IPS DF 4.7 (cell line): Measurements from ENCODE around the gene SOX8.
"Not testable (repeated sequence)": the region's sequence is repeated elsewhere in the genome, so short reads cannot be mapped to it uniquely, and the experiment has no call there.

Experiments used
- DNase-seq: peaks from one replicate; pipeline ENCODE4 v3.0.0-alpha.2; 2013; ENCODE audit warnings: low spot score; ENCODE audit errors: extremely low read depth

Gene SOX8

DNA sequence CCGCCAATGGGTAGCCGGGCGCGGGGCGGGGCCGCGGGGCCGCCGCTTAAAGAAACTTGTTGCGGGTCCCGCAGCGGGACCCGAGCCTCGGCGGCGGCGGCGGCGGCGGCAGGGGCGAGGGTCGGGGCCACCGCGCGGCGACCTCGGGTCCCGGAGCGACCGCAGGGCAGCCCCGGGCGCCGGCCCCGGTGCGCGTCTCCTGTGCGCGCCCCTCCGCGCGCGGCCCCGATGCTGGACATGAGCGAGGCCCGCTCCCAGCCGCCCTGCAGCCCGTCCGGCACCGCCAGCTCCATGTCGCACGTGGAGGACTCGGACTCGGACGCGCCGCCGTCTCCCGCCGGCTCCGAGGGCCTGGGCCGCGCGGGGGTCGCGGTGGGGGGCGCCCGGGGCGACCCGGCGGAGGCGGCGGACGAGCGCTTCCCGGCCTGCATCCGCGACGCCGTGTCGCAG lies at the start of gene SOX8:
Gene SOX8, plus strand, starts transcription at position 76 of the 450 bp plus-strand sequence. Its CDS starts 153 bp downstream, at position 229.
- no peak for DNase-seq

- DNase-seq, result no peak
Observed at GRCh38 chr16:932831-933330, 48.7 kb upstream of the SOX8 start.

DNA sequence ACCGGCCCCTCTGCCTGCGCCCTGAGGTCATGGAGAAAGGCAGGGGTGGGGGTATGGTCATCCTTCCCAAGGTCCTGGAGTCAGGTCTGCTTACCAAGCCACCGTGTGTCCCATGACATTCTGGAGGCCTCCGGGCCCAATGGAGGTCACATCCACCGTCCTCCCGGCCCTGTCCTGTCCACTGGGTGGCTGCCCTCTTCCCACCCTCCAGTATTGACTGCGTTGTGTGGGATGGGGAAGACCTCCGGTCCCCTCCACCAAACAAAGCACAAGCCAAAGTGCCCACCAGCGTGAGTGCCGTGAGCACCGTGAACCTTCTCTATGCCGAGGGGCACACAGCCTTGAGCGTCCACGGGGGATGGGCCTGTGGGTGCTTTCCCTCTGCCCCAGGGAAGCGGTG lies 48.0 kb upstream of the SOX8 start:
- DNase-seq, result no peak

- DNase-seq, result no peak
Observed at GRCh38 chr16:934178-934577, 47.4 kb upstream of the SOX8 start.

DNA sequence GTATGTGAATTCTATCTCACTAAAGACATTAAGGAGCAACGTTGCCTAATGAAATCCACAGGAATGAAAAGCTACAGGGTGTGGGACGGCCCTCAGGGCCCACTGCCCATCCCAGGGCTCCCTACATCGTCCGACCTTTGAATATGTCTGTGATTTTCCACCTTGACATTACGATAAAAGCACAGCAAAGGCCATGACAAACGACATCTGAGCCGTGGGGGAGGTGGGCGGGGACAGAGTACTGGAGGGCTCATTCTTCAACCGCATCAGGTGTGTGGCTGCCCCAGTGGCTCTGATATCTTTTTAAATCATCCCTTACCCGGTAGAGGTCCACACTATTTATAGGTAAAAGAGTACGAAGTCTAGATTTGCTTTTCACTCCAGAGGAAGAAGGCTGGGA lies 45.9 kb upstream of the SOX8 start:
- no peak for DNase-seq

DNA sequence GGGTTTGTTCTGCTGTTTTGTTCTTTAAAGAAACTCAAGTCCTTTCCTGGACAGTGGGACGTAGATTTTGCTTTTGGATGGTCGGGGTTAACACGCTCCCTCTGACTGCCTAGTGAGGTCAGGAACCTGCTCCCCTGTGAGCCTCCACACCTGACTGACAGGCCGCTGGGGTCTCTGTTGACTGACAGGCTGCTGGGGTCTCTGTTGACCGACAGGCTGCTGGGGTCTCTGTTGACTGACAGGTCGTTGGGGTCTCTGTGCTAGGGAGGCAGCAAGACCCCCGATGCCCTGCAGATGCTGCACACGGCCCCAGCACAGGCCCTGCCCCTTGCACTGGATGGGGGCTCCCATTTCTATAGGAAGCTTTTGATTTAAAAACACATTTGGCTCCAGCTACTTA lies 44.3 kb upstream of the SOX8 start:
- no peak for DNase-seq

DNA sequence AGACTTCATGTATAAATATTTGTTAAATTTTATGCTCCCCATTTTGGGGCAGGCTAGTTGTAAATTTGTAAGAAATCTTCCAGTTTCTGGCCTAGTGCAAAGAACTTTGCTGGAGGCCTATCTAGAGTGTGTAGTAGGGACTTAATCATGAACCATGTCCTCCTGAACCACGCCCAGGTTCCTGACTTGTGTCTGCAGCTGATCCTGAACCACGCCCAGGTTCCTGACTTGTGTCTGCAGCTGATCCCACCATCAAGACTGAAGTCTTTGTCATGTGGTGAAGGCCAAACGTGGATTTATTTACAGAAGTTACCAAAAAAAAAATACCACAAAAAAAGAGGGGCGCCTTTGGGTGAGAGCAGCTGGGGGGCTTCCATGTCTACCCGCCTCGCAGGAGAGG lies 43.8 kb upstream of the SOX8 start:
- no peak for DNase-seq

DNA sequence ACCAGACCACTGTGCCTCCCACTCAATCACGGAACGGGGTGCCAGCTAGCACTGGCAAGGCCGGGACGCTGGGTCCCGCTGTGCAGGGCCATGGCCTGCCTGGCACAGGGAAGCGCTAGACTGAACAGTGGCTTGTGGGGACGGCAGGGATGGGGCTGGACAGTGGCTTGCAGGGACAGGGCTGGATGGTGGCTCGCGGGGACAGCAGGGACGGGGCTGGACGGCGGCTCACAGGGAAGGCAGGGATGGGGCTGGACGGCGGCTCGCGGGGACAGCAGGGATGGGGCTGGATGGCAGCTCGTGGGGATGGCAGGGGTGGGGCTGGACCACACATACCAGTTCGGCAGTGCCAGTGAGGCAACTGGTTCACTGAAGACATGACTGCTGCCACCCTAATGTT lies 43.4 kb upstream of the SOX8 start:
- no peak for DNase-seq

- DNase-seq, result no peak
Observed at GRCh38 chr16:938752-939151, 42.8 kb upstream of the SOX8 start.

GRCh38 chr16:939311-939710 lies 42.3 kb upstream of the SOX8 start:
- DNase-seq, result no peak

DNA sequence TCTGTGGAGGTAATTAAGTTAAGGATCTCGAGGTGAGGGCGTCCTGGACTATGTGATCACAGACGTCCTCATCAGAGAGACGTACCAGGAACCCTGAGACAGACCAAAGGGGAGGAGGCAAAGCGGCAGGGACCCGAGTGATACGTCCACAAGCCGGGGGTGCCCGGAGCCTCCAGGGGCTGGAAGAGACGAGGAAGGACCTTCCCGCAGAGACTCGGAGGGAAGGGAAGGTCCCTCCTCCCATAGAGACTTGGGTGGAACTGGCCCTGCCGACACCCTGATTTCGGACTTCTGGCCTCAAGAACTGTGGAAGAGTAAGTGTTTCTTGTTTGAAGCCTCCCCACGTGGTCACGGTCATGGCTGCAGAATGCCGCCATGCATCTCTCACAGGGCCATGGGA lies 41.6 kb upstream of the SOX8 start:
- no peak for DNase-seq

DNA sequence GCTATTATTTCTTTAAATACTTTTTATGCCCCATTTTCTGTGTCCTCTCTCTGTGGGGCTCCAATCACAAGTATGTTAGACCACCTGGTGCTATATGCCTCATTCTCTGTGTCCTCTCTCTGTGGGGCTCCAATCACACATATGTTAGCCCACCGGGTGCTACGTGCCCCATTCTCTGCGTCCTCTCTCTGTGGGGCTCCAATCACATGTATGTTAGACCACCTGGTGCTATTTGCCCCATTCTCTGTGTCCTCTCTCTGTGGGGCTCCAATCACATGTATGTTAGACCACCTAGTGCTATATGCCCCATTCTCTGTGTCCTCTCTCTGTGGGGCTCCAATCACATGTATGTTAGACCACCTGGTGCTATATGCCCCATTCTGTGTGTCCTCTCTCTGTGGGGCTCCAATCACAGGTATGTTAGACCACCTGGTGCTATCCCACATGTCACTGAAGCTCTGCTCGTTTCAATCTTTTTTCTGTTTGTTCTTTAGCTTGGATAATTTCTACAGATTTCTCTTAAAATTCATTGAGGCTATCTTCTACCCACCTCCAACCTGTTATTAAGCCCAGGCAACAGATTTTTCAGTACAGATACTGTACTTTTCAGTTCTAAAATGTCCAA lies 39.0 kb upstream of the SOX8 start:
- DNase-seq, result no peak

GRCh38 chr16:943971-944370 lies 37.6 kb upstream of the SOX8 start:
- no peak for DNase-seq

DNA sequence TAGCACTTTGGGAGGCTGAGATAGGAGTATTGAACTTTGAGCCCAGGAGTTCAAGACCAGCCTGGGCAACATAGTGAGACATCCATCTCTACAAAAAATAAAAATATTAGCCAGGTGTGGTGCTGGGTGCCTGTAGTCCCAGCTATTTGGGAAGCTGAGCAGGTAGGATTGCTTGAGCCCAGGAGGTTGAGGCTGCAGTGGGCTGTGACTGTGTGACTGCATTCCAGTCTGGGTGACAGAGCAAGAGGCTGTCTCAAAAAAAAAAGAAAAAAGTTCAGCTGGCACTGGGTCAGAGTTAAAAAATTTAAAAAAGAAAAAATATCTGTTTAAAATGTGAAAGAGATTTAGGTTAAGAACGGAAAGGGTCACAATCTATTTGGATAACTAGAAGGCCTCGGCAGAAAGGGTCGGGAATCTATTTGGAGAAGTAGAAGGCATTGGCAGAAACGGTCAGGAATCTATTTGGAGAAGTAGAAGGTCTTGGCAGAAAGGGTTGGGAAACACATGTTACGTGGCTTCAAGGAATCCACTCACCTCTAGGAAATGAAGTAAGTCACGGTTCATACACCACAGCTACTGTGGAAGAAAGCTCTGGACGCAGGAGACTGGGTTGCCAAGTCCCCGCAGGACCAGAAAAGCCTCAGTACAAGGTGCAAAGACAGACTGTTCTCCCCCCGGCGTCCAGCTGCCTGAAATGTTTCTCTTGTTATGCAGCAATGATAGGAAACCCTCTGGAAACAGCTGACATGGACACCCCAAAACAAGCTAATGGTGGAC lies 36.1 kb upstream of the SOX8 start:
- no peak for DNase-seq

DNA sequence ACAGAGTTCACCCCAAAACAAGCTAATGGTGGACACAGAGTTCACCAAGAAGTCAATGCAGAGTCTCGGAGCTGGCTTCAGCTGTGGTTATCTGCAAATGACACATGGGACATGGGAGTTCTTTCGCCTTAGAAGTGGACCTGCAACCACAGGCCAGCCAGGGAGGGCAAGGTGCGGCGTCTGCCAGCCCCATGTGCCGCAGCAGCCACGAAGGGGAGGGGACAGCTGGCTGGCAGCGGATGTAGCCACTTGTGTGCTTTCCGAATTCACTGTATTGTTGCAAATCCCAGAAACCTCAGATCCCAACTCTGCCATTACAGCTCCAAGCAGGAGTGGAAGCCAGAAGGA lies 35.5 kb upstream of the SOX8 start:
- DNase-seq, result no peak

GRCh38 chr16:947255-947921 lies 34.2 kb upstream of the SOX8 start:
- DNase-seq, result no peak

DNA sequence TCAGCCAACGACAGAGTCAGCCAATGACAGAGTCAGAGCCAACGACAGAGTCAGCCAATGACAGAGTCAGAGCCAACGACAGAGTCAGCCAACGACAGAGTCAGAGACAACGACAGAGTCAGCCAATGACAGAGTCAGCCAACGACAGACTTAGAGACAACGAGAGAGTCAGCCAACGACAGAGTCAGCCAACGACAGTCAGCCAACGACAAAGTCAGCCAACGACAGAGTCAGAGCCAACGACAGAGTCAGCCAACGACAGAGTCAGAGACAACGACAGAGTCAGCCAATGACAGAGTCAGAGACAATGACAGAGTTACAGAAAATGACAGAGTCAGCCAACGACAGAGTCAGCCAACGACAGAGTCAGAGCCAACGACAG lies 33.7 kb upstream of the SOX8 start:
- not testable (repeated sequence) for DNase-seq

DNA sequence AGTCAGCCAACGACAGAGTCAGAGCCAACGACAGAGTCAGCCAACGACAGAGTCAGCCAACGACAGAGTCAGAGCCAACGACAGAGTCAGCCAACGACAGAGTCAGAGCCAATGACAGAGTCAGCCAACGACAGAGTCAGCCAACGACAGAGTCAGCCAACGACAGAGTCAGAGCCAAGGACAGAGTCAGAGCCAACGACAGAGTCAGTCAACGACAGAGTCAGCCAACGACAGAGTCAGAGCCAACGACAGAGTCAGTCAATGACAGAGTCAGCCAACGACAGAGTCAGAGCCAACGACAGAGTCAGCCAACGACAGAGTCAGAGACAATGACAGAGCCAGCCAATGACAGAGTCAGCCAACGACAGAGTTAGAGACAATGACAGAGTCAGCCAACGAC lies 32.8 kb upstream of the SOX8 start:
- not testable (repeated sequence) for DNase-seq

DNA sequence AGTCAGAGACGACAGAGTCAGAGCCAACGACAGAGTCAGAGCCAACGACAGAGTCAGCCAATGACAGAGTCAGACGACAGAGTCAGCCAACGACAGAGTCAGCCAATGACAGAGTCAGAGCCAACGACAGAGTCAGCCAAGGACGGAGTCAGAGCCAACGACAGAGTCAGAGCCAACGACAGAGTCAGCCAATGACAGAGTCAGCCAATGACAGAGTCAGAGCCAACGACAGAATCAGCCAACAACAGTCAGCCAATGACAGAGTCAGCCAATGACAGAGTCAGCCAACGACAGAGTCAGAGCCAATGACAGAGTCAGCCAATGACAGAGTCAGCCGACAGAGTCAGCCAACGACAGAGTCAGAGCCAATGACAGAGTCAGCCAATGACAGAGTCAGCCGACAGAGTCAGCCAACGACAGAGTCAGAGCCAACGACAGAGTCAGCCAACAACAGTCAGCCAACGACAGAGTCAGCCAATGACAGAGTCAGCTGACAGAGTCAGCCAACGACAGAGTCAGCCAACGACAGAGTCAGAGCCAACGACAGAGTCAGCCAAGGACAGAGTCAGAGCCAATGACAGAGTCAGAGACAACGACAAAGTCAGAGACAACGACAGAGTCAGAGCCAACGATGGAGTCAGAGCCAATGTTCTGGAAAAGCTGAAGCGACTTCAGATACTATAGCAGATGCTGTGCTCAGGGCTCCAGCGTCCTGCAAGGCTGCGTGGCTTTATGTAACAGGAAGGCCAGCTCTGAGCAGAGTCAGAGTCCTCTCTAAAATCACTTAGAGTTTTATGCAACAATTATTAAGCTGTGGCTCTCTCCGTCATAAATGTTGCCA lies 30.6 kb upstream of the SOX8 start:
- DNase-seq, result not testable (repeated sequence)

DNA sequence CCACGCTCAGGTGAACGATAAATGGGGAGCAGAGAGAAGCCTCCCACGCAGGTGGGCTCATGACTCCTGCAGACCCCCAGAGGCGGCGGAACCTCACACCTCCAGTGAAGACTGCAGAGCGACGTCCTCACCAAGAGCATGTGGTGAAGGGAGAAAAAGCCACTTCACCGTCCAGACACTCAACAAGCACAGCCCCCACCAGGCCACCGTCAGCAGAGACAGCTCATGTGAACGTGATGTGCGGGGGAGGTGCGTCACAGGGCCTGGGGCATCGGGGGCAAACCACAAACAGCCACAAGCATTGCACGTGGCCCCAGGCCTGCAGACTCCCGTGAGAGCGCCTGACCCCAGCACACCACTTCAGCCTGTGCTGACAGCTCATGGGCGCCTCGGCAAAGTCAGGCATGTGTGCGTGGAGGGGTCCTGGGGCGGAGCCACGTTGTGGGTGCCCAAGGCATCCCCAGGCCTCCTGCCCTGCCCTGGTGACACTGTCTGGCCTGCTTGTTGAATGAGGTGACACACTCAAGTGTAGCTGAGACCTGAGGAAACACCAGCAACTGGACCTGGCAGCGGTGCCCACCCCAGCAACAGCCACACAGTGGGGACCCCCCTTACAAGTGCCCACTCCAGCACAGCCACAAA lies 29.8 kb upstream of the SOX8 start:
- no peak for DNase-seq

GRCh38 chr16:952321-952720 lies 29.2 kb upstream of the SOX8 start:
- no peak for DNase-seq
